ENCODE results near the gene FMNL2.

FMNL2 gene

DNA sequence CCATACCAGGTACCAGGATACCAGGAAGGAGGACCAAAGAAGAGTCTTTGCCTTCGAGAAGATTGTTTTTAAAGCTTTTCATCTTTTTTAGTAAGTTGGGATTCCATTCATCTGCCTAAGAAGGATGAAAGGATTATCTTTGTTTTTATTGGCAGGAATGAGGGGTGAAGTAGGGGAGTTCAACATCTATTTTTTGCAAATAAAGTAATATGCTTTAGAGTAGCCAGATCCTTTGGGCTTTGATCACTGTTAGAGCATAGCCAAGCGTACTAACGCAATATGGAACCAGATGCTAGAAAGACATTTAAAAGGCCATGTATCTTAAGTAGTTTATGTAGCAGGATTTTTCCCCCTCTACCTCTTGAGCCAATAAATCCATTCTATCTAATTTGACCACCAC lies 249.3 kb downstream of the FMNL2 start:
- DNase-seq (ENCODE audit: low spot score): no peak

DNA sequence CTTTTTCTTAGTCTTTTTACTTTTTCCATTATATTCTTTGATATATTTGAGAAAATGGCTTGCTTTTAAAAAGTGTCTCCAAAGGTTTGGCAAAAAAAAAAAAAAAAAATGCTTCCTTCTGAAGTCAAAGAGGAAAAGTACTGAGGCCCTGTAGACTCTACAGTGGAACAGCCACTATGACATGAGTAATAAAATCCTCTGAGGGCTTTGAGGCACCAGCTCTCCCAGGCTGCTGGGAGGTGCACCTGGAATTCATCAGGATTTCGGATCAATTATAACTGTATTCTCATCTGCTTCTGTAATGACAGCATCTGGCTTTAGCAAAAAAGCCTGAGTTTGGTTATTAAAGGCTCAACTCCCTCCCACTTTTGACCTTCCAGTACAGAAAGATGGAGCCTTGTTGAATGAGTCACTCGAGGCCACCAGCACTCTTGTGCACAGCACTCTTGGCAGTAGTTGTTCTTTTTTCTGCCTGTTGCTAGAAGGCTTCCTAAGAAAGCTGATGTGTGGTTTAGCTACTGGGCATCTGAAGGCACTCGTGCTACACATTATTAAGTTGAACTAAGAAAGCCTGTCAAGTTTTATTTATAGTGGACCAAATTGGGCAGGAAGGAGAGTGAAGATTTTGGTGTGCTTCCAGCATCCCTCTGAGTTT lies 251.0 kb downstream of the FMNL2 start:
- DNase-seq (ENCODE audit: low spot score): peak; percentile 54

DNA sequence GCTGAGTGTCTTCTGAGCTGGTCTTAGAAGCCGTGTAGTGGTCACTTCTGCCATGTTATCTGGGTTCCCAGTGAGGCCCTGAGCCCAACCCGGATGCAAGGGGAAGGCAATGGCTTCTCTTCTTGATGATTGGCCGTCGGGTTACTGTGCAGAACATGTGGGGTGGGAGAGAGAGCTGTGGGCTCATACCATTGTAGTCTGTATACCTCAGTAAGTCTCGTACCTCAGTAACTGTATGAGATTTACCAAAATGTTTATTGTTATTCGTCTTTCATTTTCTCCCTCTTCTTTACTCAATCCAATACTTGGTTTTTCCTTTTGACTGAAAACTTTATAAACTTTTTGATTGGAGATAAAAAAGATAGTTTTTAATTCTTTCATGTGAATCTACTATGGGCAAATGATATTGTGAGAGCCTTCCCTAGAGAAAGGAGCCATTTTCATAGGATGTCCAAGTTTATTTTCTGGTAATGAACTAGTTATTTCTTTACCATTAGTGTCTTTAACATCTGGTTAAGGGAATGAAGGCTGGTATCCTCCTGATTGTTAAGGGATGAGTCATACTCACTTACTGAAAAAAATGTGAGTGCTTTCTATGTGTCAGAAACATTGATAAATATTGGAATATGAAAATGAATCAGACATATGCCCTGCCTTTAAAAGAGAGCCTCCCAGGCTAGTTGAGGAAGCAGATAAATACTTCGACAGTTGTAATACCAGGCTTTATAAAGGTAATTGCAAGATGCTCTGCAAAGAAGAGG lies 252.4 kb downstream of the FMNL2 start:
- DNase-seq (ENCODE audit: low spot score): peak; percentile 33

DNA sequence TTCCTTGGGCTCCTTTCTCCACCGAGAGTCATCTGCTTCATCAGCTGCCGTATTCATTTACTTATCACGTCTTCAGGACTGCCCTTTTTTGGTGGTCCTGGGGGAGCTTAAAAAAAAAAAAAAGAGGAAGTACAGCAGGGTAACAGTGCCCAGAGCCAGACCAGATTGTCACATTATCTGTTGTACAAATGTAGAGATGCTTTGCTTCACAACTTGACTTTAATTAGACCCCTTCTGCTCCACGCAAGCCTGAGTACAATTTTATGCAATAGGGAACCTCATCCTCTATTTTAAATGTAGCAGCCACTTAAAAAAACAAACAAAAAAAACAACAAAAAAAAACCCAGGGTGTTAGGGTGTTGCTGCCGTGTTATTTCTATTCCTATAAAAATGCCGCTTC lies 254.0 kb downstream of the FMNL2 start:
- no peak for DNase-seq (ENCODE audit: low spot score)

DNA sequence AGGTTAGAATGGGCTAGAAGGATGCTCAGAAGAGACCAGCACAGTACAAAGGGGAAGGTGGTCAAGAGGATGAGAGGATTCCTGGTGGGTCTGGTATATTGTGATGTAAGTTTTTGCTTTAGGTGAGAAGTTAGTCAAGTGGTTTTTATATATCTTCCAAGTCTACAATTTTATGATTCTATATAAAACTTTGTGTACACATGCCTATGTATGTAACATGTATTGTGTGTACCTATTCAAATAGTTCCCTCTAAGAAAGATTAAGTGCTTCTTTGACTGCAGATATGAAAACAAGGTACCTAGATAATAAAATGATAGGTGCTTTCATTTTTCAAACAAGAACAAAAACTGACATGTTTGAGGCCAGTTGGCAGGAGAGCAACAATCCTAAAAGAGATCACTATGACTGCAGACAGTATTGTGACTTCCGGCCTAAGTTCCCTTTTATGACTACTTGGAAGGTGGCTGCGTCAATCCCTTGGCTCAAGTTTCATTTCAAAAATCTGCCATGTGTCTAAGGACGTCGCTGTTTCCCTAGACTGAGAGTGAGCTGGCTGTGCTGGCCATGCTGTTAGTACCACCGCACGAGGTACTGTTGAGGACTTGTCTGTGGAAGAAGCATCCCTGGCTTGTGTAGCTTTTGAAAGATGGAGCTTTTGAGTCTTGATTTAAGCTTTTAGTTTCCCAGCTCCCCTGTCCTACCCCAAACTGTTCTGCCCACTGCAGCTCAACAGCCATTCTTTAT lies 259.2 kb downstream of the FMNL2 start:
- DNase-seq (ENCODE audit: low spot score): no peak

DNA sequence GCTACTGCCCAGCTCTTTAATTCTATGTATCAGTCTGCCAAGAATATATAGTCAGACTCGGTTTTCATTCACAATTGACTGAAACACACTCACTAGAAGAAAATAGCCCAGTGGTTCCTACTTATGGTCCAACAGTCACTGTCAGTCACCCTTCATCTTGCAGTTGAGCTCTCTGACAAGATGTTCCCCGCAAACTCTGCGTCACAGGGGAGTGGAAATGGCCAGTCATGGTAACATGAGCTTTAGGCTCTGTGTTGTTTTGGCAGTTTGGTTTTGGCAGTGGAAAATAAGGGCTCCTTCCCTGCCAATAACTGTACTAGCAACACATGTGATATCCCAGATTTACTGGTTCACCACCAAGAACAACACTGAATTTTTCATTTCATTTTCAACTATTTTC lies 259.8 kb downstream of the FMNL2 start:
- no peak for DNase-seq (ENCODE audit: low spot score)

DNA sequence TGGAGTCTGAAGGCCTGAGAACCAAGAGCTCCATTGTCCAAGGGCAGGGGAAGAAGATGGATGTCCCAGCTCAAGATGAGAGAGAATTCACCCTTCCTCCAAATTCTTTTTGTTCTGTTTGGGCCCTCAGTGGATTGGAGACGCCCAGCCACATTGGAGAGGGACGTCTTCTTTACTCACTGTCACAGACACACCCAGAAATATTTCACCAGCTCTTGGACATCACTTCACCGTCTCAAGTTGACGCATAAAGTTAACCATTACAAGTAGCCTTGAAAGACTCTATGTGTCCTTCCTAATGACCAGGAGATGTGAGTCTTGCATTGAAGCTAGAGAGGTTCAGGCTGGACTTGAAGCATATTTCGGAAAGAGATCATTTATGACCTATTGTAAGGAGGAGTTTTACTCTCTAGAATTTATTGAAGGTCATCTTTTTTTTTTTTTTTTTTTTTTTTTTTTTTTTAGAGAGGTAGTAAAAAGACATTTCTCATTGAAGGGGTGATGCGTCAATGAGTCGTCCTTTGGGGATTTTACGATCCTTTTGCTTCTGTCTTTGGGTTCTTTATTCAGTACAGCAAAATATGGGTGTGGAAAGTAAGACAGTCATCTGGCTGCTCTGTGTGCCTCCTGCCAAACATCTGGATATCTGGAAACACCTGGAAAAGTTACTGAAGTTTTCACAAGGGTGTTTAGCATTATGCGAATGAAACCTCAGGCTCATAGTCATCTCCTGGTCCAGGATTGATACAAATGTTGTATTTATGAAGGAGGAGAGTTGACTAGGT lies 264.2 kb downstream of the FMNL2 start:
- DNase-seq (ENCODE audit: low spot score): peak; percentile 44

DNA sequence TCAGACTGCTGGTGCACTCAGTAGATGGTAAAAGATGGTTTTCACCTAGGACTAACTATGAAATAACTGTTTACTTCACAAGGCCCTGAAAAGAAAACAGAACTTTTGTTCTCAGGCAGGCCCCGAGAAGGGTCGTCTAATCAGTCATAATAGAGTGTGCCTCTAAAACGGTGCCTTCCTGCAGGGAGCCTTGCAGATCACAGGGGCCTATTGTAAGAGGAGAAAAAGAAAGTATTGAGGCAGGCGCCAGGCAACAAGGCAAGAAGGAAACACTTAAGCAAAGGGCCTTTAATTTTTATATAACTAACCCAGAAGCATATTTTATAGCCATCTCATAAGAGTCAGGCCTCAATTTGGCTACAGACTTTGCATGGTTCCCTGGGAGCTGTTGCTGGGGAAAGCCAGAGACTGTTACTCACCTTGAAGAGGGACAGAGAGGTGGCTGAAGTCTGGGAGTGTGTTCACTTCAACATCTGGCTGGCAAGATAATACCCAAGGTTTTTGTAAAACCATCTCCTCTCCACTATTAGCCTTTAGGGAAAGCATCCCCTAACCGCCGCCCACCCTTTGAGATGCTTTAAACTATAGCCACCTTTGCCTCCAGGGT lies 265.2 kb downstream of the FMNL2 start:
- no peak for DNase-seq (ENCODE audit: low spot score)

DNA sequence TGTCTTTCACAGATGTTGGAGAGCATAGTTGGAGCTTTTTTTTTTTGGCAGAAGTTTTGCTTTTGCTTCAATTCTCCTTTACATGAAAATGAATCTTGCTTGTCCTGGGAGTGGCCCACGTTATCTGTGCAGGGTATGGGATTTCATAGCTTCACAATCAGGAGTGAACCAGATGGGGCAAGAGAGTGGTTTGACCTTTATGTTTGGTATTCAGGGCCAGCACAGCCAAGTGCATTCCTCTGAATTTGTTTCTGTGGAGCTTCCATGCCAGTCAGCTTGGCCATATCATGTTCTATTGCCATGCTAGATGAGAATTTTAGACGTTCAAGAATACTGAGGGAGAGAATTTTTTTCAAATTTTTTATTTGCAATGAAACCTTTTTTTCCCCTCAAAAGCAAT lies 265.7 kb downstream of the FMNL2 start:
- DNase-seq (ENCODE audit: low spot score): no peak

DNA sequence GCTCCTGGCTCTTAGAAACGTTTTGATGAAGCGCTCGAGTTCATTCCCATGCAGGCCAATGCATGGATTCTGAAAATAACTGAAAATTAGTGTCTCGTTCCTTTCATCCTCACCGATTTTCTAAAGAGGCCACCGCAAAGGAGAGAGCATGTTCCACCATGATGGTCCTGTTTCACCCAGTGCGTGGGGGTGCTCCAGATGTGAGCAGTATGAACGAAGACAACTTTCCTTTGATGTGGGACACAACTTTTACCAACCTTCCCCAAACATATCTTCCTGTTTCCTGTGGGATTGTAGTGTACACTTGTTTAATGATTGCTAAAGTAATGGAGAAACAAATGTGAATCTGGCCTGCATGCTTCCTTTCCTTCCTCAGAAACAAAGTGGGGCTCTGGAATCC lies 267.8 kb downstream of the FMNL2 start:
- peak; percentile 13 for DNase-seq (ENCODE audit: low spot score)

DNA sequence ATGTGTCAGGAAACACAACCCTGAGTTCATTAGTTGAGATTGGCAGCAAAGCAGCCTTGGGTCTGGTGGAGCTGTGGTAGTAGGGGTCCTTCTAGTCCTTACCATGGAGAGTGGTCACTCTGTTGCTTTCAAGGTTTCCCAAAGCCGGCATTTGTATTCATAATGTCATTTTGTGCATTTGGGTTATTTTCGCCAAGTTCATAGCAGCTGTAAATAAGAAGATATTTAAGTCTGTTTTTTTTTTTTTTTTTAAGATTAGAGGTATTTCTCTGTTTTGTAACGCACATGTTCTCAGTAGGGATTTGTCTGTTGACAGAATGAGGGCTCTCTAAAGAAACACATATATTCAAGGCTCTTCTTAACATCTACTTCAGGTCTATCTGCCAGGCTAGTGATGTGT lies 268.2 kb downstream of the FMNL2 start:
- no peak for DNase-seq (ENCODE audit: low spot score)

DNA sequence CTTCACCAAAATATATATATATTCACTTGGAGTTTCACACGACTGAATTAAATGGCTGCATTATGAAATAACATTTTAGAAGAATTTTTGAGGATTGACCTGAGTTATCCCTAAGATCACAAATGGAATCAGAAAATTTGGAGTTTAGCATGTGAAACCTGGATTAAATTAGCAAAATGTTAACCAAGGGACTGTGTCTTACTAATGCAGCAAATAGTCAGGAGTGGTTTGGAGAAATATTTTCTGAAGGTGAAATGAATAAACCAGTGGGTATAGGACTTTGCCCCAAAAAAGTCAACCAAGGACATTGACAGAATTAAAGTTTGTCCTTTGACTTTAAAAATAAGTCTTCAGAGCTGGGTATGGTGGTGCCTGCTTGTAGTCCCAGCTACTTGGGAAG lies 271.1 kb downstream of the FMNL2 start:
- no peak for DNase-seq (ENCODE audit: low spot score)

DNA sequence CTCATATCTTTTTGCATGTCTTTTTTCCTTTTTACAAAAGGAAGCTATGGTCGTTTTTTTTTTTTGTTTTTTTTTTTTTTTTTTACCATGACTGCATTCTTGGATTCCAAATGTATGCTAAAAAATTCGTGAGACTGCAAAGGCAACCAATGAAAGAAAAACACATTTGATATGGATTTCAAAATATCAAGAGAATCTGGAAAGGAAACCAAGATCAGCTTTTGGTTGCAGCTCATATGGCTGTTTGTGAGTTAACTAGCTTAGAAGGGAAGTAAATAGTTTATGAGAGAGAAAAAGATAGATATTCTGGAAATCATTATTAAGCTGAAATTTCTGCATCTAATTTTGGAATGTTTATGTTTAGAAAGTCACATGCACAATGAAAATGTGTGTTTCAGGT lies 272.0 kb downstream of the FMNL2 start:
- no peak for DNase-seq (ENCODE audit: low spot score)

DNA sequence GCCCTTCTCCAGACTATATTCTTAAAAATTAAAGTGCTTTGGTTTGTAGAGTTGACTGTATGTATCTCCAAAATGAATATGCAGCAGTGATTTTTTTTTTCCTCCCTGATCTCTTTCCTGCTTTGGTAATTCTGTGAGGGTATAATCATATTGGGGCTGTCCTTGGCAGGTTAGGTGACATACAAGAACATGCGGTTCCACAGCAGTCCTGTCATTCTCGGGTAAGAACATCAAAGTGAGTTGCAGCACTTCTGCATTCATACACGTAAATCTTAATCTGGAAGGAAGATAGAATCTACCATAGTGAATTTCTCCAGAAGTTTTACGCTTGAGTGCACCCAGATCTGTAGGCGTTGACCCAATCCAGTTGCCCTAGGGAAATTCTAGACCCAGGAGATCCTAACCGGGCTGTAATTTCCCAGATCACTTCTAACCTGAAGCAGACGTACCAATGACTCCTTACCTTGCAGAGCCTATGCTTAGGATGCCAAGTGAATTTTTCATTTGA lies 272.9 kb downstream of the FMNL2 start:
- no peak for DNase-seq (ENCODE audit: low spot score)

DNA sequence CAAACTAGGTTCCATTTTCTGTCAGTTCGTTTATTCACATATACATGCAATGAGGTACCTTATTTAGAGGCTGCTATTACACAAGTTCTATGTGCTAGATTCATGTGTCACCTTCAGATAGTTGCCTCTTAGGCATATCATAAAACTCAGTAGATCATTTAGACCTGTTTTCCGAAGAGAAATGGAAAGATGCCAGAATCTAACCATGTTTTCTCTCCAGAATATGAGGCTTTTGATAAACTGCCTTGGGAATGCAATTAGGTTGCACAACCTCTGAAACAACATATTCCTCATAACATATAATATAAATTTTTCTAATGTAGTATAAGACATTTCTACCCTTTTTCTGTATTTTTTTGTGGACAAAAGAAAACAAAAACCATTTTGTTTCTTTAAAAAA lies 274.2 kb downstream of the FMNL2 start:
- no peak for DNase-seq (ENCODE audit: low spot score)

DNA sequence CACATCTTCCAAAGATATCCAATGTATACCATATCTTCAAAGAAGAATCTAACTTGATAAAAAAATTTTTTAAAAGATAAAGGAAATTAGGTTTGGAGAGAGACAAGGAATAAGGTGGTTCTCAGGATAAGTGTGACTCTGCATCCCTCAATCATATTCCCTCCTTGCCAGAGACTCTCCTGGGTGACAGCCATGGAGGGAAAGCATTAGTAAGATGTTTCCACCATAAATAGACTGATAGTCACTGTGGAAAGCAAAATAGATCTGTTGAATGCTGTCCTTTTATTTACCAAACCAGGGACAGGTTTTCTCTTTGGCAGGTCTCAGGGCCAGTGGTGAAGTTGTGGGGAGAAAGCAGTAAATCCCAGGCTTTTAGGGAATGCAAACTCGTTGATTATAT lies 274.7 kb downstream of the FMNL2 start:
- DNase-seq (ENCODE audit: low spot score): no peak

DNA sequence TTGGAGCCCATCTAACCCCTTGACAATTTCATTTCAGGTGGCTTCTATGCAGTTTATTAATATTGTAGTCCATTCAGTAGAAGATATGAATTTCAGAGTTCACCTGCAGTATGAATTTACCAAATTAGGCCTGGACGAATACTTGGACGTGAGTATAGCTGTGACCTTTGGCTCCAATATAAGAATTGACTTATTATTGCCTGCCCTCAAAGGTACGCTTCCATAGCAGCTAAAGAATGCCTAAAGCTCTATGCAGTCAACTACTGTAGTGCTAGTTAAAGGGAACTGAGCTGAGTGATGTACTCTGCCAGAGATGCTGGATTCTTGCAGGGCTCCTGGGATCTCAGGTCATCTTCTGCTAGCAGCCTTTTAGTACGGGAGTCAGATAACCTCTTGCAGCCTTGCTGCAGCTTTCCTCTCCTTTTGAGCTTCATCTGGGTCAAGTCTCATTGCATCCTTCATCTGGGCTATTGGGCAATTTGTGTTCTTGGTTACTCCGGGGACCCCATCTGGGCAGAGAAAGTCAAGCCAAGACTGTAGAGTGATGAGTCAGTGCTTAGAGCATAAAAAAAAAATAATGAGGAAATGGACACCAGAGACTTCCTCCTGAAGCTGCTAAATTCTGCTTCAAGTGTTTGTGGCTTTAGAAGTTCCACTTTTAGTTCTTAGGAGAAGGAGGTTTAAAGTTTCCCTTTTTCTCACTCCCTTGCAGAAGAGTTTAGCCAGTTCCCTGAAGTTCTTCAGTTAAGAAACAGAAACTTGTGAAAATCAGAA lies 276.7 kb downstream of the FMNL2 start:
- DNase-seq (ENCODE audit: low spot score): peak; percentile 60

DNA sequence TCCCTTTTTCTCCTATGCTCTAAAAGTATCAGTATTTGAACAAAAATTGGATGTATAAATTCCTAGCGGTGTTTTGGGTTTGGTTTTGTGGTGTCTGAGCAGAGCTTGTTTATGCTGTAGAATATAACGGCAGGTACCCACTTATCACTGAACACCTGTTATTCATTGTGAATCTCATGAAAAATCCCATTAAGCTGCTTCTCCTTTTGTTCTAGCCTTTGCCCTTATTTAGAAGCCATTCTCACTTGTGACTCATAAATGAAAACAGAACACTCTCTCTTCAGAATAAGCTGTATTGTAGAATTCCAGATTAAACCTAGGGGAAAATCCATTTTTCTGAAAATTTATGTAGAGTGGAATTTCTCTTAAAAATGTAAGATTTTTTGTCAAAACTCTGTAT lies 278.3 kb downstream of the FMNL2 start:
- no peak for DNase-seq (ENCODE audit: low spot score)

DNA sequence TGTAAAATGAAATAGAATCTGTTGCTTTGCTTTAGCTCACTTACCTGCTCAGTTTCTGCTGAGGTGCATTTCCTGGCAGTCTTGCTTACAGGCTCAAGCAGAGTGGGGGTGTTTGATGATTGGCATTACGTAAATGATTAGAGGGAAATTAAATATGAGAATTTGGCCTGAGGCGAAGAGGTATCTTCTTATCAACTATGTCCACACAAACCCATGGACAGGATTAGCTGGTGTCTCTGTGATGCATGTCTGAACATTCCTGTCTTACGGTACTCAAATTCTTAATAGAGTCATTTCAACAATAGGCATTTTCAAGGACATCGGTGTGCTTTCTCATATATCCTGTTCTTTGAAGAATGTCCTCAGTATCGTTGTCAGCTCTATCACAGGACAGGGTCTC lies 280.2 kb downstream of the FMNL2 start:
- DNase-seq (ENCODE audit: low spot score): no peak

DNA sequence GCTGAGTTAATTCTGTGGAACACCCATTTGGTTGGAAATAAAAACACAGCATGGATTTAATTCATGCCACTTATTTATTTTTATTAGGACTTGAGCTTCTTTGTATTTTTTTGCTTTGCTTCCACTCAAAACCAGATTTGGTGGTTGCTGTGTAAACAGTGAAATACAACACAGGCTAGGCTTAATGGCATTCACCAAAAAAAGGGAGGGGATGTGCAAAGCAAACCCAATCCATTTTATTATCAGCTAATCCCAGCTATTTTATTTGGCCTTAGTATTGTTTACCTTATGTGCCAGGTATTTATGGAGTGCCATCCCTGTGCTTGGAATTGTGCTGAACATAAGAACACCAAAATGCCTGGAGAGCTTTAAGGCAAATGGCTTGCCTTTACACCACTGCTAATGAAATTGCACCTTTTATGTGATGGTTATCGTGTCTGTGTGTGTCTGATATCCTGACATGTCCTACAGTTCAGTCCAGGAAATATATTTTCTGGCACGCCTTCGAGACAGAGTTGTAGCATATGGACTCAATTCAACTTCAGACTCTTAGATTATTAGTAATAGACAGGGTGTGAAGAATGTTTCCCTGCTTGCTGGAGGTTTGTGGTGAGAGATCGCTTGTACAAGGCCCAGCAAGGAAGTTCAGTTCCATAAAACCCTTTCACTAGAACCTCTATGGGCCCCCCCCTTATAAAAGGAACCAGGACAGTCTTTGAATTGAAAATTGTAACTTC lies 282.6 kb downstream of the FMNL2 start:
- no peak for DNase-seq (ENCODE audit: low spot score)
